HuH-7.5 (cell line): ENCODE results near the gene SBNO2.
A peak's percentile ranks its signal among the peaks of the same experiment; 100 is the strongest.
"Not testable (repeated sequence)": the region's sequence is repeated elsewhere in the genome, so short reads cannot be mapped to it uniquely, and the experiment has no call there.

Experiments used
- DNase-seq: peaks from one replicate; pipeline ENCODE4 v3.0.0; 2011; ENCODE audit warnings: low spot score

The SBNO2 gene

GRCh38 chr19:1116726-1117581 is 57.1 kb downstream of the SBNO2 start:
- DNase-seq = no peak

GRCh38 chr19:1115646-1116420 is 58.2 kb downstream of the SBNO2 start:
- no peak for DNase-seq

GRCh38 chr19:1114728-1115127 is 59.3 kb downstream of the SBNO2 start:
- DNase-seq = not testable (repeated sequence)

GRCh38 chr19:1113986-1114483 is 60.0 kb downstream of the SBNO2 start:
- no peak for DNase-seq

- DNase-seq = peak; percentile 100
Measured at GRCh38 chr19:1113030-1113985, 60.8 kb downstream of the SBNO2 start.

- no peak for DNase-seq
Measured at GRCh38 chr19:1112268-1113029, 61.6 kb downstream of the SBNO2 start.

- no peak for DNase-seq
Measured at GRCh38 chr19:1111641-1112267, 62.3 kb downstream of the SBNO2 start.

- no peak for DNase-seq
Measured at GRCh38 chr19:1110809-1111640, 63.0 kb downstream of the SBNO2 start.

- no peak for DNase-seq
Measured at GRCh38 chr19:1109697-1110671, 64.1 kb downstream of the SBNO2 start.

- DNase-seq = no peak
Measured at GRCh38 chr19:1109032-1109551, 65.0 kb downstream of the SBNO2 start.

- no peak for DNase-seq
Measured at GRCh38 chr19:1108291-1109031, 65.6 kb downstream of the SBNO2 start.

GRCh38 chr19:1107661-1108261 is 66.3 kb downstream of the SBNO2 start:
- DNase-seq = no peak

GRCh38 chr19:1106841-1107660 is 67.0 kb downstream of the SBNO2 start:
- DNase-seq = no peak

GRCh38 chr19:1105873-1106840 is 67.9 kb downstream of the SBNO2 start:
- no peak for DNase-seq
